HUDEP-2 (cell line): Measurements from ENCODE around the gene CLCN5.

Experiments used
- DNase-seq, 76 experiments: peaks; one replicate each; lab custom pipeline; 2025; ENCODE audit not compliant: unreplicated experiment in 76 of 76; lab: John Stamatoyannopoulos, UW

The CLCN5 gene

DNA sequence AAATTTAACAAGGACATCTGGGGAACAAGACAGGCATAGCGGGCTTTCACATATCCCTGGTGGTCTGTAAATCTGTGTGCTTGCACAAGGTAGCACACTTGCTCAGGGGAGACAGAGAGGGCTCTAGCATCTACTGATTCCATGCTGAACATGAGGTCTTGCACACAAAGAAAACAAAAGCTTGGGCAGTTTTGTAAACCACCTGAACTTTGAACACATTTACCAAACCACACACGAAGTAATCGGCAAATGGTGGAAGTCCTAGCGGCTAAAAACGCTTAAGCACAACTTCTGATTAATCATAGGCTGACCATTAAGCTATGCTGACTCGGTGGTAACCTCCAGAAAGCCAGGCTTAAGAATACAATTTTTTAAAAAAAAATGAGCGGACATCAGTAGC is 225.6 kb downstream of the CLCN5 start:
- no peak for DNase-seq
